K562 (cell line): Measurements from ENCODE around the gene KRTAP13-4. TPM values are rescaled to one million over a fixed set of nuclear protein-coding genes. Genes with fewer than 3 reads are reported as not detected.

Experiments
- ATAC-seq: fragments of 200-7000 bp; cut with Tn5 transposase; 3 replicates; pipeline ENCODE4 v1.9.1; 2020; ENCODE audit warnings: moderate library complexity
- BruUV-seq: library from RNA; stranded (reverse); fragments of 400-500 nt; replicated peaks from 2 replicates; lab custom pipeline; 2021; lab: Mats Ljungman, UMichigan
- CTCF ChIA-PET: fragments of 300-600 bp; formaldehyde crosslinking; extraction: SDS; loops from one replicate; lab custom pipeline; 2021; ENCODE audit warnings: low intra/inter-chr PET ratio; lab: Yijun Ruan, JAX
- POLR2A ChIA-PET: fragments of 300-600, 350-650 bp; sonication (Branson Sonifier 250); formaldehyde crosslinking; extraction: SDS; loops from one replicate; lab custom pipeline; 2021; ENCODE audit warnings: antibody characterized with exemption, inconsistent platforms; lab: Yijun Ruan, JAX
- DNase-seq, 4 experiments: peaks; one replicate each; pipeline versions ENCODE4 v3.0.0 to v3.0.0-alpha.2; 2011 to 2018; ENCODE audit warnings: low spot score in 3 of 4, mixed read lengths in 3 of 4; ENCODE audit errors: extremely low read depth in 1 of 4
- FAIRE-seq: peaks from 2 replicates; lab custom pipeline; 2011; peaks lifted over from hg19 to GRCh38; lab: Jason Lieb, UNC
- H2AFZ ChIP-seq: 2 replicates; pipeline ENCODE4 v1.6.0; 2011; ENCODE audit warnings: low read depth, low read length, control low read depth, inconsistent platforms
- H3K27ac ChIP-seq: fragments of 200-600 bp; 3 replicates; pipeline ENCODE4 v1.8.0; 2011; ENCODE audit warnings: low read depth, mild to moderate bottlenecking, control low read depth, inconsistent platforms, low read length, moderate library complexity, mixed read lengths; ENCODE audit errors: extremely low read depth
- H3K27me3 ChIP-seq, 2 experiments: fragments of 300-600 bp in 1 of 2; 2 replicates in 1 of 2; 3 replicates in 1 of 2; pipeline versions ENCODE4 v1.6.0 to v1.8.0; 2011; ENCODE audit warnings: inconsistent platforms in 2 of 2, low read length in 2 of 2, mild to moderate bottlenecking in 1 of 2, mixed read lengths in 1 of 2, moderate library complexity in 1 of 2; ENCODE audit not compliant: control insufficient read depth in 2 of 2, insufficient read depth in 2 of 2
- H3K36me3 ChIP-seq: fragments of 300-600 bp; 3 replicates; pipeline ENCODE4 v1.8.0; 2011; ENCODE audit warnings: mild to moderate bottlenecking, low read length, inconsistent platforms; ENCODE audit not compliant: control insufficient read depth, insufficient read depth
- H3K4me1 ChIP-seq, 2 experiments: fragments of 200-600 bp in 1 of 2; replicated peaks in 1 of 2; 2 replicates in 1 of 2; 3 replicates in 1 of 2; pipeline versions ENCODE4 v1.5.1 to v1.8.0; 2011; ENCODE audit warnings: inconsistent platforms in 2 of 2, low read length in 2 of 2, mild to moderate bottlenecking in 1 of 2, mixed read lengths in 1 of 2, moderate library complexity in 1 of 2; ENCODE audit not compliant: control insufficient read depth in 2 of 2, insufficient read depth in 2 of 2
- H3K4me2 ChIP-seq: 2 replicates; pipeline ENCODE4 v1.6.1; 2011; ENCODE audit warnings: low read length, control low read depth, inconsistent platforms, mixed read lengths; ENCODE audit not compliant: insufficient read depth
- H3K4me3 ChIP-seq: fragments of 200-600 bp; sonication (generic), shearing (Covaris generic); 2 replicates; pipeline ENCODE4 v1.5.1; 2016; ENCODE audit warnings: control low read depth, inconsistent platforms
- H3K79me2 ChIP-seq: fragments of 200-600 bp; 3 replicates; pipeline ENCODE4 v1.8.0; 2011; ENCODE audit warnings: low read length, inconsistent platforms; ENCODE audit not compliant: control insufficient read depth, insufficient read depth
- H3K9ac ChIP-seq, 2 experiments: 2 replicates each; pipeline versions ENCODE4 v1.6.0 to v1.6.1; 2011; ENCODE audit warnings: low read depth in 2 of 2, low read length in 2 of 2, control low read depth in 1 of 2, inconsistent platforms in 1 of 2, mild to moderate bottlenecking in 1 of 2, mixed read lengths in 1 of 2; ENCODE audit not compliant: insufficient read depth in 1 of 2
- H3K9me1 ChIP-seq: one replicate; pipeline ENCODE4 v1.6.0; 2011; ENCODE audit warnings: inconsistent platforms, mild to moderate bottlenecking, low read length, moderate library complexity; ENCODE audit not compliant: control insufficient read depth, insufficient read depth
- H3K9me3 ChIP-seq: replicated peaks from 2 replicates; pipeline ENCODE4 v1.5.1; 2011; ENCODE audit warnings: low read depth, low read length, inconsistent platforms; ENCODE audit not compliant: control insufficient read depth, insufficient read depth
- H4K20me1 ChIP-seq: replicated peaks from 2 replicates; pipeline ENCODE4 v1.6.1; 2011; ENCODE audit warnings: low read length, inconsistent platforms, mixed read lengths; ENCODE audit not compliant: control insufficient read depth, insufficient read depth
- CHD4 ChIP-seq: fragments of 200-600 bp; sonication (generic); IDR thresholded peaks from 3 replicates; pipeline ENCODE4 v1.6.1; 2012; ENCODE audit warnings: low read depth, mild to moderate bottlenecking, mixed read lengths, low read length, inconsistent platforms; ENCODE audit not compliant: insufficient read depth, insufficient replicate concordance, poor library complexity, severe bottlenecking
- DACH1 ChIP-seq: fragments of 450-650 bp; IDR thresholded peaks from 2 replicates; pipeline ENCODE4 v1.6.1; 2018; ENCODE audit not compliant: partially characterized antibody
- DNMT1 ChIP-seq: fragments of 450-650 bp; IDR thresholded peaks from 2 replicates; pipeline ENCODE4 v1.6.1; 2016; ENCODE audit warnings: antibody characterized with exemption, mild to moderate bottlenecking
- GABPA ChIP-seq: fragments of 200-800 bp; sonication (Bioruptor generic); conservative IDR thresholded peaks from 2 replicates; pipeline ENCODE4 v1.6.1; 2016; ENCODE audit warnings: low read depth, missing genetic modification characterization, missing compliant biosample characterization
- HDAC3 ChIP-seq: fragments of 450-650 bp; IDR thresholded peaks from 2 replicates; pipeline ENCODE4 v1.6.1; 2018; ENCODE audit warnings: borderline replicate concordance, mild to moderate bottlenecking, moderate library complexity; ENCODE audit not compliant: partially characterized antibody
- KAT2B ChIP-seq: IDR thresholded peaks from one replicate; pipeline ENCODE4 v1.6.1; 2012; ENCODE audit warnings: low read depth, mild to moderate bottlenecking, control low read depth, inconsistent platforms, low read length, moderate library complexity
- KLF10 ChIP-seq: fragments of 250-450 bp; sonication (Bioruptor Pico); IDR thresholded peaks from 2 replicates; pipeline ENCODE4 v1.6.1; 2021; ENCODE audit warnings: matching md5 sums
- NR2C2 ChIP-seq, 2 experiments: fragments of 200-800 bp in 1 of 2; sonication (Bioruptor generic) in 1 of 2; sonication (generic) in 1 of 2; formaldehyde crosslinking in 1 of 2; IDR thresholded peaks; 2 replicates each; pipeline versions ENCODE4 v1.6.1 to v1.8.0; 2016 to 2022; ENCODE audit warnings: mild to moderate bottlenecking in 1 of 2, missing compliant biosample characterization in 1 of 2, missing genetic modification characterization in 1 of 2, missing genetic modification reagents in 1 of 2
- TBL1XR1 ChIP-seq, 2 experiments: IDR thresholded peaks; 2 replicates each; pipeline ENCODE4 v1.6.1; 2012; ENCODE audit warnings: improper control_type of control experiment in 2 of 2, low read length in 2 of 2, mild to moderate bottlenecking in 1 of 2
- ZNF445 ChIP-seq: fragments of 250-450 bp; sonication (Bioruptor Pico); IDR thresholded peaks from 2 replicates; pipeline ENCODE4 v1.4.0; 2020; ENCODE audit warnings: low read depth, mild to moderate bottlenecking, moderate library complexity
- ZZZ3 ChIP-seq: fragments of 450-650 bp; IDR thresholded peaks from 2 replicates; pipeline ENCODE4 v1.6.1; 2016; ENCODE audit warnings: antibody characterized with exemption, mild to moderate bottlenecking, moderate library complexity
- WGBS: fragments of 100-300 bp; shearing (Covaris generic); methylation state at CpG from one replicate; pipeline ENCODE4 v1.1.6; 2016; ENCODE audit warnings: low coverage, mixed read lengths; ENCODE audit not compliant: insufficient coverage; ENCODE audit errors: missing lambda C conversion rate; 5-methylcytosine and 5-hydroxymethylcytosine counted together
- in situ Hi-C: fragments of 300-500 bp; cut with MboI; formaldehyde crosslinking; loops from 4 replicates; pipeline ENCODE4 v1.15.0; 2018; ENCODE audit warnings: inconsistent platforms, mixed read lengths
- intact Hi-C: fragments of 100-400 bp; cut with micrococcal nuclease; formaldehyde crosslinking; loops from 2 replicates; pipeline ENCODE4 v1.14.2; 2022
- polyA plus RNA-seq, 8 experiments: library from polyadenylated mRNA; depleted of rRNA in 4 of 8; stranded (reverse) in 5 of 8; unstranded in 3 of 8; fragments of >200 nt; fragmentation: Nextera tagmentation in 2 of 8; fragmentation: Illumina TruSeq in 1 of 8; extraction: Ambion mirVana in 2 of 8; extraction: Trizol in 1 of 8; gene quantifications; 2 replicates each; pipeline versions ENCODE4 v1.2.1 to v1.2.3, GENCODE V29; 2011 to 2014; ENCODE audit warnings: inconsistent platforms in 1 of 8, missing spikeins in 1 of 8
- total RNA-seq, 7 experiments: library from RNA; depleted of rRNA in 6 of 7; stranded (reverse); fragments of >200 nt in 6 of 7; fragmentation: Illumina TruSeq in 2 of 7; extraction: Trizol in 2 of 7; gene quantifications; 2 replicates each; pipeline versions ENCODE4 v1.2.1 to v1.2.3, GENCODE V29; 2011 to 2021; ENCODE audit warnings: low replicate concordance in 1 of 7
- TF ChIP-seq, protein P1 (sequence below), 2 experiments: IDR thresholded peaks in 1 of 2; conservative IDR thresholded peaks in 1 of 2; 2 replicates each; pipeline ENCODE4 v1.6.1; 2016; ENCODE audit warnings: low read depth in 2 of 2, mild to moderate bottlenecking in 1 of 2, missing compliant biosample characterization in 1 of 2, missing genetic modification characterization in 1 of 2, moderate library complexity in 1 of 2

The KRTAP13-4 gene
- total and polyA plus RNA-seq, 9 of the 15 experiments (the other 6 are each of a cell fraction or from before 2014, with no cell fraction given): not detected

DNA sequence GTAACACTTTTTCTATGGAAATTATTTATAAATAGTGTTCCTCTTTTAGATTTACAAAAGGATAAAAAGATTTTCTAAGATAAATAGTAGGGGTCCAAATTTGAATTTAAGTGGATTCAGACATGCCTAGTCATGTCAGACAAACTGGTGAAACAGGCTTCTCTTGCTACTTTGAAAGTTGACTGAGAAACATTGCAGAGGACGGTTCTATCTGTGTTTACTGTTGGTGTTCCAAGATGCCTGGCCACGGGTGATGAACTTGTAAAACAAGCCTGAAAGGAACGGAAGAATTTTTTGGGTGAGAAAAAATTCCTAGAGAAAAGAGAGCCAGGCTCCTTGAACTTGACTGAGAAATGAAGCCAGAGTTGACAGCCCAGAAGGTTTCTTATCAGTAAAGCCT is 48.0 kb downstream of the KRTAP13-4 start:
- H3K4me3 ChIP-seq: no peak overlapping the region
- DNase-seq (no peak), ATAC-seq (no peak)
- in situ Hi-C loops: no loop called here
- no peaks in the 10 kb centered on the region for H3K36me3 ChIP-seq
- H4K20me1 ChIP-seq: no peaks in the 10 kb centered on the region
- no peaks in the 10 kb centered on the region; the same call in 1 of the 2 replicates for H3K9me3 ChIP-seq
- no peak overlapping the region for H3K27ac ChIP-seq
- no peak for TF ChIP-seq ZZZ3
- TF ChIP-seq HDAC3: no peak
- TF ChIP-seq NR2C2 (CRISPR knock-in tag; IDR thresholded peaks at IDR 0.05): no peak
- no peak for TF ChIP-seq NR2C2 (tag; IDR thresholded peaks at IDR 0.05)
- no peak for TF ChIP-seq GABPA (tag)
- no peak for TF ChIP-seq TBL1XR1 (IDR thresholded peaks at IDR 0.05; ENCODE audit: low read length in 2 of 2)
- TF ChIP-seq KLF10 (CRISPR knock-in tag): no peak
- no peak for TF ChIP-seq DACH1
- TF ChIP-seq, protein P1, sequence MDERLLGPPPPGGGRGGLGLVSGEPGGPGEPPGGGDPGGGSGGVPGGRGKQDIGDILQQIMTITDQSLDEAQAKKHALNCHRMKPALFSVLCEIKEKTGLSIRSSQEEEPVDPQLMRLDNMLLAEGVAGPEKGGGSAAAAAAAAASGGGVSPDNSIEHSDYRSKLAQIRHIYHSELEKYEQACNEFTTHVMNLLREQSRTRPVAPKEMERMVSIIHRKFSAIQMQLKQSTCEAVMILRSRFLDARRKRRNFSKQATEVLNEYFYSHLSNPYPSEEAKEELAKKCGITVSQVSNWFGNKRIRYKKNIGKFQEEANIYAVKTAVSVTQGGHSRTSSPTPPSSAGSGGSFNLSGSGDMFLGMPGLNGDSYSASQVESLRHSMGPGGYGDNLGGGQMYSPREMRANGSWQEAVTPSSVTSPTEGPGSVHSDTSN (CRISPR knock-in tag; IDR thresholded peaks at IDR 0.05; ENCODE audit: low read depth): no peak
- TF ChIP-seq, protein P1 (tag; conservative IDR thresholded peaks at IDR 0.05; ENCODE audit: low read depth): no peak
- TF ChIP-seq DNMT1: no peak
- TF ChIP-seq KAT2B: no peak
- TF ChIP-seq ZNF445: no peak
- no peak for TF ChIP-seq CHD4
- TF ChIP-seq, all 486 proteins: peak for 0
- no peak for FAIRE-seq
- no TSS peak for BruUV-seq
- Histone ChIP-seq H2AFZ (no peak overlapping the region), H3K4me1 (no peaks in the 10 kb centered on the region), H3K9me1 (no peaks in the 10 kb centered on the region), H3K9ac (no peak overlapping the region), H3K4me2 (no peak overlapping the region), H3K79me2 (no peaks in the 10 kb centered on the region), H3K27me3 (no peaks in the 10 kb centered on the region)
- intact Hi-C loops: no loop called here
- CTCF ChIA-PET: no interaction called here
- POLR2A ChIA-PET: no interaction called here
- WGBS: 0% methylated on average over 3 of the region's 3 CpGs
